HFFc6 (cell line): ENCODE data around the gene WNT3A. TPM values are rescaled to one million over a fixed set of nuclear protein-coding genes. Genes with fewer than 3 reads are reported as not detected.

Source experiments
- DNase-seq: peaks from one replicate; pipeline ENCODE4 v3.0.0-alpha.2; 2018
- H3K27ac Mint-ChIP-seq: 2 replicates; pipeline ENCODE4 v1.8.0; 2020; ENCODE audit warnings: mild to moderate bottlenecking, mixed read lengths
- H3K27me3 Mint-ChIP-seq: 2 replicates; pipeline ENCODE4 v1.8.0; 2021; ENCODE audit warnings: mild to moderate bottlenecking, moderate library complexity, mixed read lengths; ENCODE audit not compliant: insufficient read depth
- H3K36me3 Mint-ChIP-seq: 2 replicates; pipeline ENCODE4 v1.8.0; 2021; ENCODE audit warnings: low read depth, mixed read lengths
- H3K4me1 Mint-ChIP-seq: 2 replicates; pipeline ENCODE4 v1.8.0; 2020; ENCODE audit warnings: low read depth, mixed read lengths
- H3K4me3 Mint-ChIP-seq: 2 replicates; pipeline ENCODE4 v1.8.0; 2020; ENCODE audit warnings: mild to moderate bottlenecking, moderate library complexity, mixed read lengths
- H3K9me3 Mint-ChIP-seq: 2 replicates; pipeline ENCODE4 v1.8.0; 2020; ENCODE audit warnings: mild to moderate bottlenecking, mixed read lengths
- CTCF ChIP-seq: fragments of 200-600 bp; sonication (generic); IDR thresholded peaks from 2 replicates; pipeline ENCODE4 v1.5.0; 2021; ENCODE audit warnings: antibody characterized with exemption, mild to moderate bottlenecking
- total RNA-seq, 6 experiments: library from RNA; stranded (reverse); fragmentation: NEBNext Ultra II Directional; extraction: Animal tissue kit (Norgen Biotek cat#: 25700); gene quantifications; 2 replicates in 1 of 6; 3 replicates in 5 of 6; pipeline ENCODE4 v1.2.3, GENCODE V29; 2021

WNT3A gene
- total RNA-seq, 6 experiments from 2014 or later = not detected

- no peak overlapping the region for H3K27ac Mint-ChIP-seq
- peaks cover 39% of the 10 kb centered on the region for H3K36me3 Mint-ChIP-seq
- peaks cover 13% of the 10 kb centered on the region for H3K27me3 Mint-ChIP-seq
- no peak for TF ChIP-seq CTCF
- DNase-seq = no peak
- peaks cover 18% of the 10 kb centered on the region for H3K9me3 Mint-ChIP-seq
- peaks cover 32% of the 10 kb centered on the region for H3K4me1 Mint-ChIP-seq
- no peak overlapping the region for H3K4me3 Mint-ChIP-seq
Measured at GRCh38 chr1:228098323-228098931, 91.6 kb downstream of the WNT3A start.

GRCh38 chr1:228099331-228099732 lies 92.5 kb downstream of the WNT3A start:
- Mint-ChIP-seq H3K9me3 (peaks cover 13% of the 10 kb centered on the region), H3K27me3 (peaks cover 13% of the 10 kb centered on the region), H3K27ac (peak overlapping the region; percentile 42), H3K36me3 (peaks cover 35% of the 10 kb centered on the region), H3K4me3 (no peak overlapping the region), H3K4me1 (peaks cover 37% of the 10 kb centered on the region)
- no peak for DNase-seq
- no peak for TF ChIP-seq CTCF

GRCh38 chr1:228100822-228101613 lies 94.2 kb downstream of the WNT3A start:
- TF ChIP-seq CTCF = no peak
- peaks cover 13% of the 10 kb centered on the region for H3K27me3 Mint-ChIP-seq
- peak overlapping the region; percentile 64 for H3K27ac Mint-ChIP-seq
- peak overlapping the region; percentile 81 for H3K4me3 Mint-ChIP-seq
- no peaks in the 10 kb centered on the region for H3K9me3 Mint-ChIP-seq
- DNase-seq = no peak
- peaks cover 24% of the 10 kb centered on the region for H3K4me1 Mint-ChIP-seq
- H3K36me3 Mint-ChIP-seq = peaks cover 18% of the 10 kb centered on the region

GRCh38 chr1:228101614-228101993 lies 94.8 kb downstream of the WNT3A start:
- no peaks in the 10 kb centered on the region for H3K9me3 Mint-ChIP-seq
- no peak for DNase-seq
- TF ChIP-seq CTCF = no peak
- H3K36me3 Mint-ChIP-seq = peaks cover 17% of the 10 kb centered on the region
- peak overlapping the region; percentile 64 for H3K27ac Mint-ChIP-seq
- H3K4me1 Mint-ChIP-seq = peaks cover 23% of the 10 kb centered on the region
- H3K4me3 Mint-ChIP-seq = peak overlapping the region; percentile 81
- H3K27me3 Mint-ChIP-seq = peaks cover 13% of the 10 kb centered on the region

GRCh38 chr1:228101994-228102790 lies 95.4 kb downstream of the WNT3A start:
- Mint-ChIP-seq H3K27ac (peak overlapping the region; percentile 49; the same call in 1 of the 2 replicates), H3K4me1 (peaks cover 23% of the 10 kb centered on the region), H3K27me3 (peaks cover 13% of the 10 kb centered on the region), H3K4me3 (peak overlapping the region; percentile 81), H3K9me3 (no peaks in the 10 kb centered on the region), H3K36me3 (peaks cover 17% of the 10 kb centered on the region)
- peak; percentile 62 for TF ChIP-seq CTCF
- DNase-seq = no peak
